MM.1S (cell line): ENCODE measurements around the gene SPP1.

Experiments
- DNase-seq: peaks from one replicate; pipeline ENCODE4 v3.0.0-alpha.2; 2015
- H2AFZ ChIP-seq: fragments of 300-600 bp; sonication (generic); 2 replicates; pipeline ENCODE4 v1.6.0; 2016; ENCODE audit warnings: antibody characterized with exemption, low read length
- H3F3A ChIP-seq: fragments of 300-600 bp; sonication (generic); 2 replicates; pipeline ENCODE4 v1.6.1; 2016; ENCODE audit warnings: mild to moderate bottlenecking, antibody characterized with exemption, low read length, moderate library complexity, mixed read lengths; ENCODE audit not compliant: insufficient read depth
- H3K27ac ChIP-seq: fragments of 300-600 bp; sonication (generic); 2 replicates; pipeline ENCODE4 v1.5.1; 2016; ENCODE audit warnings: mild to moderate bottlenecking, low read length
- H3K27me3 ChIP-seq: fragments of 300-600 bp; sonication (generic); replicated peaks from 2 replicates; pipeline ENCODE4 v1.6.0; 2016; ENCODE audit warnings: low read length; ENCODE audit not compliant: insufficient read depth
- H3K36me3 ChIP-seq: fragments of 300-600 bp; sonication (generic); replicated peaks from 2 replicates; pipeline ENCODE4 v1.6.1; 2016; ENCODE audit warnings: mild to moderate bottlenecking, low read length, mixed read lengths; ENCODE audit not compliant: insufficient read depth
- H3K4me1 ChIP-seq: fragments of 300-600 bp; sonication (generic); 2 replicates; pipeline ENCODE4 v1.6.1; 2016; ENCODE audit warnings: low read length, mixed read lengths
- H3K4me2 ChIP-seq: fragments of 300-600 bp; sonication (generic); 2 replicates; pipeline ENCODE4 v1.6.0; 2016; ENCODE audit warnings: low read depth, low read length
- H3K4me3 ChIP-seq: fragments of 300-600 bp; sonication (generic); 2 replicates; pipeline ENCODE4 v1.5.1; 2016; ENCODE audit warnings: low read length, mixed read lengths
- H3K79me2 ChIP-seq: fragments of 300-600 bp; sonication (generic); 2 replicates; pipeline ENCODE4 v1.6.1; 2016; ENCODE audit warnings: mixed run types, low read length, mixed read lengths
- H3K9ac ChIP-seq: fragments of 300-600 bp; sonication (generic); 2 replicates; pipeline ENCODE4 v1.6.1; 2016; ENCODE audit warnings: low read length, mixed read lengths
- H3K9me2 ChIP-seq: fragments of 300-600 bp; sonication (generic); replicated peaks from 2 replicates; pipeline ENCODE4 v1.6.1; 2016; ENCODE audit warnings: mild to moderate bottlenecking, low read length, mixed read lengths; ENCODE audit not compliant: insufficient read depth
- H3K9me3 ChIP-seq: fragments of 300-600 bp; sonication (generic); replicated peaks from 2 replicates; pipeline ENCODE4 v1.6.1; 2016; ENCODE audit warnings: mild to moderate bottlenecking, low read length, mixed read lengths; ENCODE audit not compliant: insufficient read depth
- H4K20me1 ChIP-seq: fragments of 300-600 bp; sonication (generic); 2 replicates; pipeline ENCODE4 v1.6.1; 2016; ENCODE audit warnings: mild to moderate bottlenecking, low read length, moderate library complexity, mixed read lengths; ENCODE audit not compliant: insufficient read depth
- EZH2 ChIP-seq: fragments of 300-600 bp; sonication (generic); optimal IDR thresholded peaks from 2 replicates; pipeline ENCODE3; 2017; ENCODE audit warnings: low read depth, mild to moderate bottlenecking, antibody characterized with exemption, low read length, mixed read lengths
- EZH2phosphoT487 ChIP-seq: fragments of 300-600 bp; sonication (generic); IDR thresholded peaks from 2 replicates; pipeline ENCODE4 v1.6.1; 2018; ENCODE audit warnings: antibody characterized with exemption, low read length
- TF ChIP-seq, protein P1 (sequence below): fragments of 300-600 bp; sonication (generic); IDR thresholded peaks from 2 replicates; pipeline ENCODE4 v1.5.1; 2016; ENCODE audit warnings: antibody characterized with exemption, low read length, mixed read lengths

The SPP1 gene

GRCh38 chr4:88014386-88014905 is 38.9 kb downstream of the SPP1 start:
- Histone ChIP-seq H3K36me3 (no peaks in the 10 kb centered on the region), H3K9ac (no peak overlapping the region), H3K4me2 (no peak overlapping the region), H3K9me2 (no peaks in the 10 kb centered on the region), H2AFZ (no peak overlapping the region), H3K27me3 (no peaks in the 10 kb centered on the region), H3F3A (no peaks in the 10 kb centered on the region), H3K9me3 (no peaks in the 10 kb centered on the region), H3K79me2 (peaks cover 51% of the 10 kb centered on the region), H3K4me1 (peaks cover 7% of the 10 kb centered on the region), H3K4me3 (no peak overlapping the region), H3K27ac (no peak overlapping the region), H4K20me1 (no peaks in the 10 kb centered on the region)
- DNase-seq = no peak
- no peak for TF ChIP-seq EZH2
- TF ChIP-seq EZH2phosphoT487 = no peak
- TF ChIP-seq, protein P1, sequence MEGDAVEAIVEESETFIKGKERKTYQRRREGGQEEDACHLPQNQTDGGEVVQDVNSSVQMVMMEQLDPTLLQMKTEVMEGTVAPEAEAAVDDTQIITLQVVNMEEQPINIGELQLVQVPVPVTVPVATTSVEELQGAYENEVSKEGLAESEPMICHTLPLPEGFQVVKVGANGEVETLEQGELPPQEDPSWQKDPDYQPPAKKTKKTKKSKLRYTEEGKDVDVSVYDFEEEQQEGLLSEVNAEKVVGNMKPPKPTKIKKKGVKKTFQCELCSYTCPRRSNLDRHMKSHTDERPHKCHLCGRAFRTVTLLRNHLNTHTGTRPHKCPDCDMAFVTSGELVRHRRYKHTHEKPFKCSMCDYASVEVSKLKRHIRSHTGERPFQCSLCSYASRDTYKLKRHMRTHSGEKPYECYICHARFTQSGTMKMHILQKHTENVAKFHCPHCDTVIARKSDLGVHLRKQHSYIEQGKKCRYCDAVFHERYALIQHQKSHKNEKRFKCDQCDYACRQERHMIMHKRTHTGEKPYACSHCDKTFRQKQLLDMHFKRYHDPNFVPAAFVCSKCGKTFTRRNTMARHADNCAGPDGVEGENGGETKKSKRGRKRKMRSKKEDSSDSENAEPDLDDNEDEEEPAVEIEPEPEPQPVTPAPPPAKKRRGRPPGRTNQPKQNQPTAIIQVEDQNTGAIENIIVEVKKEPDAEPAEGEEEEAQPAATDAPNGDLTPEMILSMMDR = no peak

DNA sequence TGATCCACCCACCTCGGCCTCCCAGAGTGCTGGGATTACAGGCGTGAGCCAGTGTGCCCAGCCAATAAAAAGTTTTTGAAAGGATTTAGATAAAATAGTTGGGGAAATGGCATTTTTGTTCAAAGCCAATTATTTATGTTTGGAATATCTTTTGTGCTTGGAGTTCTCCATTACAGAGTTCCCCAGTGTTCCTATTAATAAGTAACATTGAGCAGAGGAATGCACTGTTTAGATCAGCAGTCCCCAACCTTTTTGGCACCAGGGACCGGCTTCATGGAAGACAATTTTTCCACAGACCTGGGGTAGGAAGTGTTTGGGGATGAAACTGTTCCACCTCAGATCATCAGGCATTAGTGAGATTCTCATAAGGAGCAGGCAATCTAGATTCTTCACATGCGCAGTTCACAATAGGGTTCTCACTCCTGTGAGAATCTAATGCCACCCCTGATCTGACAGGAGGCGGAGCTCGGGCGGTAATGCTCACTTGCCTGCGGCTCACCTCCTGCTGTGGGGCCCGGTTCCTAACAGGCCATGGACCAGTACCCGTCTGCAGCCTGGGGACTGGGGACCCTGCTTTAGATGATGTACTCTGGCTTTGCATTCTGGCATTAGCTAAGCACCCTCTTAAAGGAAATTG is 40.3 kb downstream of the SPP1 start:
- Histone ChIP-seq H3K4me1 (no peaks in the 10 kb centered on the region), H3K79me2 (peaks cover 39% of the 10 kb centered on the region), H3K36me3 (no peaks in the 10 kb centered on the region), H3K4me3 (no peak overlapping the region), H3K9me2 (no peaks in the 10 kb centered on the region), H3F3A (no peaks in the 10 kb centered on the region), H3K9me3 (no peaks in the 10 kb centered on the region), H3K9ac (no peak overlapping the region), H3K27me3 (no peaks in the 10 kb centered on the region), H3K4me2 (no peak overlapping the region), H3K27ac (no peak overlapping the region), H4K20me1 (no peaks in the 10 kb centered on the region), H2AFZ (no peak overlapping the region)
- DNase-seq = no peak
- TF ChIP-seq, protein P1 = no peak
- TF ChIP-seq EZH2 = no peak
- TF ChIP-seq EZH2phosphoT487 = no peak

- DNase-seq = no peak
Observed at GRCh38 chr4:88017516-88018297, 42.2 kb downstream of the SPP1 start.

More at GRCh38 chr4:88017516-88018297, 42.2 kb downstream of the SPP1 start:
- Histone ChIP-seq H3K27ac (no peak overlapping the region), H4K20me1 (no peaks in the 10 kb centered on the region), H3K27me3 (no peaks in the 10 kb centered on the region), H3K4me1 (no peaks in the 10 kb centered on the region), H3K9me2 (no peaks in the 10 kb centered on the region), H3K9ac (no peak overlapping the region), H3K36me3 (no peaks in the 10 kb centered on the region), H3K9me3 (no peaks in the 10 kb centered on the region), H2AFZ (no peak overlapping the region), H3K79me2 (peaks cover 22% of the 10 kb centered on the region), H3K4me2 (no peak overlapping the region), H3K4me3 (no peak overlapping the region), H3F3A (no peaks in the 10 kb centered on the region)
- TF ChIP-seq EZH2phosphoT487 (no peak), EZH2 (no peak)
- TF ChIP-seq, protein P1 = no peak
